ENCODE data around the gene SLCO4A1.

SLCO4A1 gene

GRCh38 chr20:62699741-62700140 is 57.4 kb downstream of the SLCO4A1 start:
- ChIA-PET CTCF (interaction anchor here (1.2 kb wide), 1 partner anchor 90 kb away, joined by 4 read pairs; no protein-coding TSS in a partner anchor), POLR2A (no interaction called here)
- no peak overlapping the region for H3K4me3 ChIP-seq (ENCODE audit: low read depth, low read length)
- TF ChIP-seq CTCF (IDR thresholded peaks at IDR 0.05; ENCODE audit: insufficient read depth, low read length, missing control alignments): no peak
- no peak for DNase-seq (ENCODE audit: low read depth, low spot score)

GRCh38 chr20:62700261-62700930 is 58.1 kb downstream of the SLCO4A1 start:
- CTCF ChIA-PET: interaction anchor here (1.2 kb wide), 1 partner anchor 89 kb away, joined by 4 read pairs; no protein-coding TSS in a partner anchor

GRCh38 chr20:62701161-62702012 is 59.1 kb downstream of the SLCO4A1 start:
- no peak overlapping the region for H3K4me3 ChIP-seq (ENCODE audit: low read depth, low read length)
- ChIA-PET CTCF (interaction anchor here (1.1 to 6.4 kb wide), 2 partner anchors 13 to 90 kb away, joined by 3 to 52 read pairs; no protein-coding TSS in a partner anchor), POLR2A (no interaction called here)
- DNase-seq (ENCODE audit: low read depth, low spot score): no peak
- no peak for TF ChIP-seq CTCF (IDR thresholded peaks at IDR 0.05; ENCODE audit: insufficient read depth, low read length, missing control alignments)

More at GRCh38 chr20:62700261-62700930, 58.1 kb downstream of the SLCO4A1 start:
- DNase-seq (ENCODE audit: low read depth, low spot score): no peak
- H3K4me3 ChIP-seq (ENCODE audit: low read depth, low read length): no peak overlapping the region
- POLR2A ChIA-PET: no interaction called here
- no peak for TF ChIP-seq CTCF (IDR thresholded peaks at IDR 0.05; ENCODE audit: insufficient read depth, low read length, missing control alignments)

DNA sequence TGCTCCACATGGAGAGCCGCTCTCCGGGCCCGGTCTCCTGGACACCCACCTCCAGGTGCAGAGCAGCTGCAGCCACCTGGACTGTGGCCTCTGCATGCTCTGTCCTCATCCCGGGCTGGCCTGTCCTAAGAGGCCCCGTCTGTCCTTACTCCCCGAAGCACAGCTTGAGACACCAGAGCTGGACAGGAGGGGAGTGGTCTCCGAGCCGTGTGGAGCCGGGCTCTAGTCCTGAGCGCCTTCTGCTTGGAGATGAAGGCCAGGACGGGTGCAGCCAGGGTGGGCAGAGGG is 59.7 kb downstream of the SLCO4A1 start:
- no peak for DNase-seq (ENCODE audit: low read depth, low spot score)
- TF ChIP-seq CTCF (IDR thresholded peaks at IDR 0.05; ENCODE audit: insufficient read depth, low read length, missing control alignments): no peak
- ChIA-PET CTCF (interaction anchor here (1.1 to 6.4 kb wide), 2 partner anchors 13 to 90 kb away, joined by 3 to 52 read pairs; no protein-coding TSS in a partner anchor), POLR2A (no interaction called here)
- no peak overlapping the region for H3K4me3 ChIP-seq (ENCODE audit: low read depth, low read length)

DNA sequence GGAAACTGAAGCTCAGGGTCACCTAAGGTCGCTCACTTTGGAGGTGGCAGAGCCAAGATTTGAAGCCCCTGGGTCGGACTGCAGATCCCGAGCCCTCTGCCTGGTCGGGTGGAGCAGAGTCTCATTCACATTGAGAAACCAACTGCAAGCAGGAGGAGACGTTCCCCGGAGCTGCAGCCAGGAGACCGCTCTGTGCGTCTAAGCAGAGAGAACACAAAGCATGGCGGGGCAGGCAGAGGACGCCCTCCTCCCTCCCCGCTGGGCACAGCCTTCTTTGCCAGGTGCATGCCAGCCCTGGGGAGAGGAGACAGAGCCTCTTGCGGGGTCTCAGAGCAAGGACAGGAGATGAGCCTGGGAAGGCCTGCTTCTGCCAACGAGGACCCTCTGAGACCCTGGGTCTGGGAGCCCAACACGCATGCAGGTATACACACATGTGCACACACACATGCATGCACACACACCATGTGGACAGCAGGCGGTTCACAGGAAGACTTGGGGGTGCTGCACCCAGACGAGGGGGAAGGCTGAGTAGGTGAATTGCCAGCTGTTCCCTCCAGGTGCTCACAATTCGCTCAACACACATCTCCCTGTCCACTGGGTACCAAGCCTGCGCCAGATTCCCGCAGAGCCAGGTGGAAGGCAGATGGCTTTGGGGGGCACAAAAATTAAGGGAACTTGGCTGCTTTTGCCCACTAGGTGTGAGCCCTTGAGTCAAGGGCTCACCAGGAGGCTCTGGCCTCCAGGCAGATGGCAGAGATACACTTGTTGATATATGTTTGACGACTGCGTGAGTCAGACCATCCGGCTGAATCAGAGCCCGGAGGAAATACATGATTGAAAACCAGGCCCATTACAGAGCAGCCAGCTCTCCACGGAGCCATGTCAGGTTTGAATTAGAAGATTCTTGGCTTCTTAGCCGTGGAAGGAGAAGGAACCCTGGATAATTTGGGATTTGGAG is 60.9 kb downstream of the SLCO4A1 start:
- peak; percentile 54 for DNase-seq (ENCODE audit: low read depth, low spot score)
- no peak overlapping the region for H3K4me3 ChIP-seq (ENCODE audit: low read depth, low read length)
- peak; percentile 35 for TF ChIP-seq CTCF (IDR thresholded peaks at IDR 0.05; ENCODE audit: insufficient read depth, low read length, missing control alignments)
- CTCF ChIA-PET: interaction anchor here (0.9 to 6.4 kb wide), 10 partner anchors 9 to 105 kb away, joined by 3 to 52 read pairs (median 4); no protein-coding TSS in a partner anchor
- POLR2A ChIA-PET: no interaction called here
